Left lobe of liver (tissue), 2 donors: ENCODE results near the gene TMEM266. TPM values are rescaled to one million over a fixed set of nuclear protein-coding genes. Genes with fewer than 3 reads are reported as not detected.

Experiments used
- ATAC-seq: fragments of 200-7000 bp; cut with Tn5 transposase; one replicate; pipeline ENCODE4 v1.9.1; 2020; ENCODE audit warnings: mild to moderate bottlenecking, moderate library complexity
- DNase-seq: peaks from one replicate; pipeline ENCODE4 v3.0.0-alpha.2; 2020; ENCODE audit warnings: low spot score
- total RNA-seq: library from RNA; stranded (reverse); gene quantifications from one replicate; pipeline ENCODE4 v1.2.1, GENCODE V29; 2021
- donor health status: DM: no; HTN: no; CAD: no; lungs with moderate emphysema.
- donor health status: DM: no; HTN: yes; CAD: no.

TMEM266 gene
- total RNA-seq, 1 donor from 2014 or later = not detected

DNA sequence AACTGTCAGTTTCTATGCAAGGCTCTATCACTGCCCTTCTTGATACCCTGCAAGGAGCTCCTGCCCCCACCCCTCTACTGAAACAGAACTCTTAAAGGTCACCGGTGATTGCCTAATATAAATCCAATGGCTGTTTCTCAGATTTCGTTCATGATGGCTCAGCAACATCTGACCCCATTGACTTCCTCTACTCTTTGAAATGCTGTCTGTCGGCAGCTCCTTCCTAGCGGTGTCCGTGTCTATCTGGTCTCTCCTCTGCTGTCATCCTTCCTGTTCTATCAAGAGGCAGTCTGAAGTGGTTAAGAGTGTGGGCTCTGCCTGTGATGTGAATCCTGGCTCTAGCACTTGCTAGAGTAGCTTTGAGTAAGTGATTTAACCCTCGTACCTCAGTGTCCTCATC, 5.5 kb downstream of the TMEM266 start:
- DNase-seq = no peak
- no peak for ATAC-seq

DNA sequence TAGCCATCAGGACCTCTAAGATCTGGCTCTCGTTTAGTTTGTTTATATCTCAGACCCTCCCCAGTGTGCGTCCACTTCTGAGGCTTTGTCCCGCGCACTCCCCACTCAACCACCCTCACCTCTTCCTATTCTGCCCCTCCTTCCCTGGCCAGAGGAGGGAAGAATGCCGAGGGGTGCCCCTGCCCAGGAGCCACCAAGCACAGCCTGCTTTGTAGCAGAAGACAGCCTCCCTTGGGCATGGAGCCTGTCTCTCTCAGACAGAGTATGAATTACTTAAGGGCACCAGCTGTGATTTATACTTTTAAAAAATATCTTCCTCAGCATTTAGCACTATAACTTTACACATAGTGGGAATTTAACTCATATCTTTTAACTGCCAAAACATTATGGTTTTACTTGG, 6.0 kb downstream of the TMEM266 start:
- ATAC-seq = no peak
- DNase-seq = no peak

DNA sequence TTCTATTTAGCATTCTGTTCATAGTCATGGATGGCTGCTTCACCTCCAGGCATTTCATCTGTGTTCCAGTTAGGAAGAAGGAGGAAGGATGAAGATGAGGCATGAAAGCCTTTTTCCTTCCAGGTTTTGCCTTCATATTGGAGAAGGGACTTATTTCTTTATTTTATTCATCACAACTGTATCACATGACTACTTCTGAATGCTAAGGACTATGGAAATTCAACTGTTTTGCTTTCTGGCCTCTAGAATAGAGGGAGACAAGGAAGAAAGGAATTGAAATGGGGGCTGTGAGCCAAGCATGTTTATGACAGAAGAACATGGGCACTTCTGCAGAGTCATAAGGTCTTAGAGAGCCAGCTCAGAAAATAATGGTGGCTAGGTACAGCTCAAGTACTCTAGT, 10.4 kb downstream of the TMEM266 start:
- no peak for ATAC-seq

DNA sequence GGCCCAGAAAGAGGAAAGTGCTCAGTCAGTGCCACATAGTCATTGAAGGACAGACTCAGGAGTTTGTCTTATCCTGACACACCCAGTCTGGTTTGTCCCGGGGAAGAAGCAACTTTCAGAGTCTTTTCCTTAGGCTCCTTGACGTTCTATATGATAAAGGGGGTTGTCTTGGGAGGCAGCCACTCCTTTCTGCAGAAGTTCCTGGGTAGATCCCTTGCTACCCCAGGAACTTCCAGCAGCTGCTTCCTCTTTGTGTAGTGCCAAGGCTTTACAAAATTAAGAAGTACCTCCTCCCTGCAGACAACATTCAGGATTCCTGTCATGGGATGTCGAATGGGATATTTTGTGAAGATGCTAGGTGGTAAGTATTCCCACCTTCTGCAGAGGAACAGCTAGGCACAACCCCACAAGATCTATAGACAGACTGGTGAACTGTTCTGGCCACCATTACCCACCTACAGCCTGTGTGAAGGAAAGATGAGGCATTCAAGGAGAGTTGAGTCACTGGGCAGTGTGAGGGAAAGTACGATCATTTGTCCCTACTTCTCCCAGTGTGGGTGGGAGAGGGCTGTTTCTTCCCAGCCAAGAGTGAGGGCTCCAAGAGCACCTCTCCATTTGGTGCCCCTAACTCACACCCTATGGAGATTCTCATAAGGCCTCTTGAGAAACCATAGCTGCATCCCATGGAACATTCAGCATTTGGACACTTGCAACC, 11.3 kb downstream of the TMEM266 start:
- ATAC-seq = no peak
- no peak for DNase-seq

More for the DNA sequence above, 10.4 kb downstream of the TMEM266 start:
- no peak for DNase-seq

DNA sequence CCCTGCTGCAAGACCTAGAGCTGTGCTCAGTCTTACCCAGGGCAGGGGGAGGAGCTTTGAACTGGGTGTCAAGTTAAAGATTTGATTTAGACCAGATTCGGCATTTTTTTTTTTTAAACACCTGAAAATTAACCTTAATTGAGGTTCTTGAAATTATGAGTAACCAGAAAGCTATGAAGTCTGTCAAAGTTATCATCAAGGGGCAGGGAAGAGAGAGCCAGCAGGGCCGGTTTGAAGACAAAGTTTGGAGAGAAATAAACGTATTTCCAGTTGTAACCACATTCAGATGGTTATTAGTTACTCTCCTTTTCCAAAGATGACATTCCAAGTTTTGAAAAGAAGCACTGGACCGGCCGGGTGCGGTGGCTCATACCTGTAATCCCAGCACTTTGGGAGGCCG, 12.0 kb downstream of the TMEM266 start:
- no peak for ATAC-seq
- no peak for DNase-seq

DNA sequence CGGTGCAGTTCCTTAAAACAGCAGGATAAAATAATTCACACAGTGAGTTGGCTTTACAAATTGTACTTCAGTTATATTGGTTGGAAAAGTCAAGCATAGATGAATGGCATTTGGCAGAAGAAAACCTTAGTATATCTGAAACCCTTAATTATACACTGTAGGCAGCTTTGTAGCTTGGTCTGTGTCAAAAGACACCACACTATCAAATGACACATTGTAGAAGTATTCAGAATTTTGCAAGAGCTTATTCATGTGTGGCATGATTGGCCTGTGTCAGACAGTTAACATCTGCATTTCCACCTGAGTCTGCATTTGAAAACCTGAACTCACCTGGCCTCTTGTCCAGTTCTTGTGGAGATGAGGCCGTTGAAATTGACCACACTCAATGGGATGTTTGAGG, 13.8 kb downstream of the TMEM266 start:
- ATAC-seq (no peak), DNase-seq (no peak)

DNA sequence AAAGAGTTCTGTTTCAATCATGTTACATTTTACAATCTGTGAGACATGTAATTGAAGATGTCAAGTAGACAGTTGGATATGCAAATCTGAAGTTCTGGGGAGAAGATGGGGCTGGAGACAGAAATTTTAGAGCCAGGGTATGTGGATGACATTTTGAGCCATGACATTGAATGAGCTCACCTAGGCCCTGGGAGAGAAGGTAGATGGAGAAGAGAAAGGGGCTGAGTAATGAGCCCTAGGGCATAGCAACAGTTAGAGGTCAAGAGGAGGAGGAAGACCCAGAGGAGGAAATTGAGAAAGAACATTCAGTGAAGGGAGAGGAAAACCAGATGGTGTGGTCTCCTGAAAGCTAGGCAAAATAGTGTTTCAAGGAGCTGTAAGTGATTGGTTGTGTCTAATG, 15.3 kb downstream of the TMEM266 start:
- DNase-seq = no peak
- ATAC-seq = no peak

DNA sequence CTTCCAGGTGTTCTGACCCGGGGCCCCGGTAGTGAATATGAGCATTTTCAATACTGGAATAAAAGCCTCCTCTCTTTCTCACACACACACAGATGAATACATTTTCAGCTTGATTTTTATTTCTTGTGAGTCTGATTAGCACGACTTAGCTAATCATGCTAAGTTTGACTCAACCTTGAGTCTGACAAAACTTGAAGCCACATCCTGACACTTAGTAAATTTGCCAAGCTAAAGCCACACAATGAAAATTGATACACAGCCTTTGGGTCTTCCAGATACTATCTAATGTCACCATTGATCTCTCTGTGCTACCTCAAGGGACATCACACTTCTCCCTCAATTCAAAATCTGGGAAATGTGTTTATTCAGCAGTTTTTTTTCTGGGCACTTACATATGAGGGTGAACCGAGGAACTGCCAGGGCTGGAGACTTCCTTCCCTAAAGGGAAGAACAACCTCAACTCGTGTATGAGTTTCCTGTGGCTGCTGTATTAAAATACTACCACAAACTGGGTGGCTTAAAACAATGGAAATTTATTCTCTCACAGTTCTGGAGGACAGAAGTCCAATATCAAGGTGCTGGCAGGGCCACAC, 18.6 kb downstream of the TMEM266 start:
- ATAC-seq (no peak), DNase-seq (no peak)

DNA sequence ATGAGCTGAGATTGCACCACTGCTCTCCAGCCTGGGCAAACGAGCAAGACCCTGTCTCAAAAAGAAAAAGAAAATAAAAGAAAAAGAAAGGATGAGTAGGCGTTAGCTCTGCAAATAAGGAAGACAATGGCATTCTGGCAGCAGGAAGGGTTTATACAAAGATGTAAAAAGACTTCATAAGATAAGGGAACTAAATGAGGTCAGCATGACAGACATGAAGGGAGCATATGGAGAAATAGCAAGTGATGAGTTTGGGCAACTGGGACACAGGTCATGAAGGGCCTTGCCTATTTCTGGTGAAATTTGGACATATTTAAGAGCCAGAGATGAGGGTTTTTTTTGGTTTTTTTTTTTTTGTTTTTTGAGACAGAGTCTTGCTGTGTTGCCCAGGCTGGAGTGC, 24.5 kb downstream of the TMEM266 start:
- no peak for ATAC-seq

DNA sequence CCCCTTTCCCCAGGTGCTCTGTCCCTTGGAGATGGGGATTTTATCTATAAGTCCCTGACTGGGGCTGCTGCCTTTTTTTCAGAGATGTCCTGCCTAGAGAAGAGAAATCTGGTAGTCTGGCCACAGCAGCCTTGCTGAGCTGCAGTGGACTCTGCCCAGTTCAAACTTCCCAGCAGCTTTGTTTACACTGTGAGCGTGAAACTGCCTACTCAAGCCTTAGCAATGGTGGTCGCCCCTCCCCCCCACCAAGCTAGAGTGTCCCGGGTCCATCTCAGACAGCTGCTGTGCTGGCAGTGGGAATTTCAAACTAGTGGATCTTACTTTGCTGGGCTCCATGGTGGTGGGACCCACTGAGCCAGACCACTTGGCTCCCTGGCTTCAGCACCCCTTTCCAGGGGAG, 38.9 kb downstream of the TMEM266 start:
- ATAC-seq (peak; percentile 64), DNase-seq (no peak)

More for the DNA sequence above, 24.5 kb downstream of the TMEM266 start:
- no peak for DNase-seq

DNA sequence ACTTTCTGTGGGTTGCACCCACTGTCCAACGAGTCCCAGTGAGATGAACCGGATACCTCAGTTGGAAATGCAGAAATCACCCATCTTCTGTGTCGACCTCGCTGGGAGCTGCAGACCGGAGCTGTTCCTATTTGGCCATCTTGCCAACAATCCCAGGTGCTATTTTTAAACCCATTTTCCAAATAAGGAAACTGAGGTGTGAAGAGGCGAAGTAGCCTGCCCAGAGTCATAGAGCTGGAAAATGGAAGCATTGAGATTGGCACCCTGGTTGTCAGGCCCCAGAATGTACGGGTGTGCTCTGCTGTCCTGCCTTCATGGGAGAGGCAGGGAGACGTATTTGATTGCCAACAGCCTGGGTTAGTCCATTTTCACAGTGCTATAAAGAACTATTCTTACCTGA, 39.6 kb downstream of the TMEM266 start:
- DNase-seq = no peak

DNA sequence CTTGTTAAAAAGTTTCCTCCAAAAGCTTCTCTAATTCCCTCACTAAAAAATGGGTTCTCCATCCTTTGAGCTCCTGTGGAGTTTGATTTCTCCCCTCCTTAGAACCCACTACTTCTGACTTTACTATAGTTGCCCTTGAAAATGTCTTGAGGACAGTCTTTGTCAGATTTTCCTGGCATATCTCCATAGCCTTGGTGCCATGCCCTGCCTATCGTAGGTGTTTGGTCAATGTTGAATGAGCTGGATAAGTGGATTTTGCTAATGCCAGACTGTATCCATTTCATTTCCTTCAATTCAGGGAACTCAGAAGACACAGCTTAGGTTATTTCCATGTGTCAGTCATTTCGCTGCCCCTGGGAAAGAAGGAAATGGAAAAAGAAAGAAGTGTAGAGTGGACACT, 40.6 kb downstream of the TMEM266 start:
- no peak for ATAC-seq
- no peak for DNase-seq

More for the DNA sequence above, 39.6 kb downstream of the TMEM266 start:
- no peak for ATAC-seq

DNA sequence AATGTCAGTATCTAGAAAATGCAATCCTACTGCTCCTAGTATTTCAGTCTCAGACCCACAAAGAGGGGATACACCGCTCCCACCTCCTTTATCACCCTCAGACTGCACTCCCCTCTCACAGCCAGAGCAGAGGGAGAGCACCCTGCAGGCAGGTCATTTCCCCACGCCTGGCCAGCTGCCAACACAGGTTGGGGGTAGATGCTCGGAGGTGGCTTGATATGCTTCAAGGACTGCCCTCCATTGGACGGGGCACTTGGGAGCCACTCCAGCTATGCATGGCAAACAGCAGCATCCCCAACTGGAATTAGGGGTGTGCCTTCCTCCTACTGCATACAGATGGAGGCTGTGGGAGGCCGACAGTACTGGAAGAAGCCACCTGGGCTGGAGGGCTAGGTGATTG, 41.9 kb downstream of the TMEM266 start:
- DNase-seq = no peak
- no peak for ATAC-seq

DNA sequence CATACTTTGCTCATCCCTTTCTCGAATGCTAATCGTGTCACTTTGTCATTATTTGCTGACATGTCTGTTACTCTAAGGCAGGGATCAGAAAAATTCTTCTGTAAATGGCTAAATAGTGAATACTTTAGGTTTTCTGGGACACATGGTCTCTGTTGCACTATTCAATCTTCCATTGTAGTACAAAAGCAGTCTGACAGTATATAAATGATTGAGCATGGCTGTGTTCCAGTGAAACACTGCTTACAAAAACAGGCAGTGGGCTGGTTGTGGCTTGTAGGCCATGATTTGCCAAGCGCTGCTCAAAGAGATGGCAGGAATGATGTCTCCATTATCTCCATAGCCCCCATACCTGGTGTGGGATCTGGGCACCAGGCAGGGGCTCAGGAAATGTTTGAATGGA, 45.6 kb downstream of the TMEM266 start:
- DNase-seq (no peak), ATAC-seq (no peak)

DNA sequence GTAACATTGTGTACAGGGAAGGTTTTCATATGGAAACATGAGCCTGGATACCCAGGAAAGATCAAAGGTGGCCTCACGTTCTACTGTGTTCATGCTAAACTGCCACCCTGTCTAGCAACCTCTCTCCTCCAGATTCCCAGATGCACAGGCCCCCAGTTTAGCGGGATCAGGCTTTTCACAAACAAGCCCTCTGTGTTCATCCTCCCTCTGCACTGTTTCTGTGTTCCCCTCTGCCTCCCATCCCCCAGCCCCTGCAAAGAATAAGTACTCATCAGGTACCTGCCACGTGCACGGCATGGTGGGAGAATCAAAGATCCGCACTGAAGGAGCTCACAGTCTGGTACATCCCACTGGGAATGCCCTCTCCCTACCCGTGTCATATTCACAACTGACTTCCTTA, 46.1 kb downstream of the TMEM266 start:
- DNase-seq = no peak
- no peak for ATAC-seq

DNA sequence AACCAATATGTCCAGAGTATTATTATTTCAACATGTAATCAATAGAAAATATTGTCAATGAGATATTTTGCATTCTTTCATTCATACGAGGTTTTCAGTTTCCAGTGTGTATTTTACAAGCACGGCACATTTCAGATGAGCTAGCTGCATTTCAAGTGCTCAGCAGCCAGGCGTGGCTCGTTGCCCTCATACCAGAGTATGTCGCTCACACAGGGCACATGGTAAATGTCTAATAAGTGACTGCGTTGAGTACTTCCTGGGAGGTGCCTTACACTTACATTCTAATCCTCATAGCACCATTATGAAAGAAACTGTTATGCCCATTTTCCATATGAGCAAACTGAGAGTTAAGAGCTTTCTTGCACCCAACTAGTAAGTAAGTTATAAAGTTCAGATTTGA, 47.4 kb downstream of the TMEM266 start:
- ATAC-seq (no peak), DNase-seq (no peak)

DNA sequence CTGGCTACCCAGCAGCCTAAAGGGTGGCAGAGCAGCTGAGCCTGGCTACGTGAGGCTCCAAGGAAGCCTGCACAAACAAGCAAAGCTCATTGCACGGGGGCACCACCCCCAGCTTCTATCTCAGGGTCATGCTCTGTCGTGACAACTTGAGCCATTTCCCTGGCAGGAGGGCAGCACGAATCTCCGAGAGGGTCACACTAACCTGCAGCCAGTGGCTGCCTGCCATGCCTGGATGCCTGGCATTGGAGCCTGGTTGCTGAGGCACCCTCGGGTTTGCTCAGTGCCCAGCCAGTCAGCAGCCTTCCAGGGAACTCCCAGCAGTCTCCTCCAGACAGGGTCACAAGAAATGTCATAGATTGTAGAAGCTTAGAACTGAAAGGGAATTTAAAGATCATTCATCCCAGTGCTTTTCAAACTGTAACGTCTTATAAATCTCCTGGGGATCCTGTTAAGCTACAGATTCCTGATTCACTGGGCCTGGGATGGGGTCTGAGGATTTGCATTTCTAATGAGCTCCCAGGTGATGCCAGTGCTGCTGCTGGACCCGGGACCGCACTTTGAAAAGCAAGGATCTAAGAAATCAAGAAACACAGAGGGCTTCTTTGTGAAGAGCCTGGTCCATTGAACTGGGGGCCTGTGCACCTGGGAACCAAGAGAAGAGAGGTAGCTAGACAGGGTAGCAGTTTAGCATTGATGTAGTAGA, 48.4 kb downstream of the TMEM266 start:
- ATAC-seq = no peak
- no peak for DNase-seq

DNA sequence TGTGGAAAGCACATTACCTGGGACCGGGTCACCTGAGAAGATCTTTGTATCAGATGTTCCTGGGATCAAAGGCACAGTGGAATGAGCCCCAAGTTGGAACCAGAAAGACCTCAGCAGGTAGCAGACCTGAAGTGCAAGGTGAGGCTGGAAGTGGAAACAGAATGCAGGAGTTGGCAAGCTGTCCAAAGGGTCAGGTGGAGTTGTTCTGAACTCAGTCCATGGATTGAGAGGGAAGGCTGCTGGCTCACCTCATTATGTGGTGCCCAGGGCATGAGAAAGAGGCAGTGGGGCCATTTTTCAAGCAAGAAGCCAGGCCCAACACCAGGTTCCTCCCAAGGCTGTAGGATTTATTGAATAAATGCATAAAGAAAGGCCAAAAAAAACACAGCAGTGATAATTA, 49.3 kb downstream of the TMEM266 start:
- ATAC-seq = no peak

DNA sequence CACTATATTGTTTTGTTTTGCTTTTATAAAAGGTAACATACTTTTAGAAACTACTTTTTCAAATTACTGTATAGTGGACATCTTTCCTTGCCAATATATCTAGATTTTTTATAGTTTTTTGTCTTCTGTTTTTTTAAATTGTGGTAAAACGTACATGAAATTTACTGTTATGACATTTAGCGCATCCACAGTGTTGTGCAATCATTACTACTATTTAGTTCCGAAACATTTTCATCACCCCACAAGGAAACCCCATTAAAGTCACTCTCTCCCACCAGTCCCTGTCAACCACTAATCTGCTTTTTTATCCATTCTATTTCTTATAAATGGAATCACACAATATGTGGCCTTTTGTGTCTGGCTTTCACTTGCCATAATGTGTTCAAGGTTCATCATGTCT, 54.8 kb downstream of the TMEM266 start:
- DNase-seq (no peak), ATAC-seq (no peak)

More for the DNA sequence above, 49.3 kb downstream of the TMEM266 start:
- no peak for DNase-seq

DNA sequence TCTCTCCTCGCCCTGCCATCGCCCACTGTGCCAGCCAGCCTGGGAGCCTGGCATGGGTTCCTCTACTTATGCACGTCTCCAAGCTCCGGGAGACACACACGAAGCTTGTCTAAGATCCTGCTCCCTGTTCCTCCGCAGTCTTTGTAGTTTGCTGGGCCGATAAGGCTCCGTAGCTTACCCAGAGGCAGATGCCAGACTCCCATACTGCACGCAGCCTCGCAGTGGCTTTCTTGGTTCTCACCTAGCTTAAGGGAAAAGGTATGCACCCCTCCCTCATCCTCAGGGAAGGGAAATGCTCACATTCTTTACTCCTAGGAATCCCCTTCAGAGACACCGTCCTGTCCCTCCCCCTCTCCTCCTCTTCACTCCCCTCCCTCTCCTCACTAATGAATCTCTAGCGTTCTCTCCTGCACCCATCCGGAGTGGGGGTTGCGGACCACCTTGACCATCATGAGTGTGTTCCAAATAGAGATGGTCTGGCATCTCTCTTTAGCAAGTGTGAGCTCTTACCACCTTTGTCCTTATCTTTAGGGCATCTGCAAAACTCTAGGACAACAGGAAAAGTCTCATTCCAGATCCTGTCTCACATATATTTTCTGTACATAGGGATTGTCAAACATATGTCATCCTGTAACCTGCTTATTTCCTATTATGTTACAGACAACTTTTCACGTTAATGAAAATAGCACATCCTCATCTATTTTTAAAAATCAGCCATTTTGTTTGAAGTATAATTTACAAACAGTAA, 56.5 kb downstream of the TMEM266 start:
- ATAC-seq = no peak
- no peak for DNase-seq

DNA sequence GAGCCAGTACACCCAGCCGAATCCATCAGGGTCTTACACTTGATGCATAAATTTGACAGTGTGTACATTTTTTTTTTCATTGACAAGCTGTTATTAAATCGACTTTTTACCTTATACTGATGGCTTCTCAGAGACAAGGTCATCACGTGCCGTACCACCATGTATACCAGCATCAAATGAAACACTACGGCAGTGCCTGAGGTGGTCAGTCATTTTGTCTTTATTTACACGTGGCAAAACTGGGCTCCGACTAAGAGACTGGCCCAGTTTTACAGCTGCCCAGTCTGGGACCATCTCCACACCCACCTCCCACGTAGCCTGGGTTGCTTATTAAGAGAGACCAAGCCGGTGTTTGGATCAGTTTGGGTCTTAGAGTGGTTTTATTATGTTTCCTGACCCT, 57.4 kb downstream of the TMEM266 start:
- ATAC-seq (no peak), DNase-seq (no peak)

DNA sequence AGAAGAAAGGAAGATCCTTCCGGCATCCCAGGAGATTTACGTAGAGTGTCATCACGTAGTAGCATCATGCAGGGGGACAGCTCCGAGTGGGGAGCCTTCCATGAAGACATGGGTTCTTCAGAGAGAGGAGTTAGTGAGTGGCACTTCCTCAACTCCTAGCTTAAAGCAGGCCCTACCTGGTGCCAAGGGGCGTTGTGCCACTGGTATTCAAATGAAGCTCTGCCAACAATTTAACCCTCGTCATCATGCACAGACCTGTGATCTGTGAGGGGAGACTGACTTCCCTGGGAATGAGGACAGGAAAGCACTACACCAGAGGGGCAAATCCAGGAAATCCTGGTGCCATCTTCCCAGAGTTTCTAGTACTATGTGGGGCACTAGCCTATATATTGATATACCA, 59.0 kb downstream of the TMEM266 start:
- no peak for DNase-seq
- ATAC-seq = no peak
